ENCODE data around the gene NFX1. TPM values are rescaled to one million over a fixed set of nuclear protein-coding genes. Genes with fewer than 3 reads are reported as not detected.
A peak's percentile ranks its signal among the peaks of the same experiment; 100 is the strongest.

NFX1 gene
- total and polyA plus RNA-seq, 8 donors = 11.3 to 46.9 (median 25.5) TPM

DNA sequence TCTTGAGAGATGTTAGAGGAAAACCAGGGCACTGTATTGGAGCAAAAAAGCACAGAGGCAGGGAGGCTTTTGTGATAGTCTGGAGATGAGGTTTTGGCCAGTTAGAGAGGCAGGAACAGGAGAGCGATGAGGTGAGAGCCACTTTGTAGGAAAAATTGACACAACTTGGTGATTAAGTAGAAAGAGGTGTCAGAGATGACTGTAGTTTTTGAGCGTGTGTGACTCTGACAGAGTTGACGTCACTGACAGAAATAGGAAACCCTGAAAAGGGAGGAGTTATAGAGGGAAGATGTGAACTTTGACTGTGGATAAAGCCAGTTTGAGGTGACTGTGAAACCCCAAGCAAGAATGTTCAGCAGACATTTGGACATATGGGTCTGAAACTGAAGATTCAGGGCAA, 15.7 kb downstream of the NFX1 start:
- Histone ChIP-seq H3K4me3 (no peak overlapping the region), H3K27ac (no peak overlapping the region), H3K9me3 (no peaks in the 10 kb centered on the region), H3K27me3 (no peaks in the 10 kb centered on the region), H3K36me3 (peaks cover 78 to 100% (median 100%) of the 10 kb centered on the region in 4 donors), H3K4me1 (peaks cover 0 to 30% (median 12%) of the 10 kb centered on the region in 4 donors)
- TF ChIP-seq EP300 (IDR thresholded peaks at IDR 0.05) (no peak), POLR2AphosphoS5 (IDR thresholded peaks at IDR 0.05) (no peak), POLR2A (IDR thresholded peaks at IDR 0.05) (no peak)
- TF ChIP-seq, protein P1, sequence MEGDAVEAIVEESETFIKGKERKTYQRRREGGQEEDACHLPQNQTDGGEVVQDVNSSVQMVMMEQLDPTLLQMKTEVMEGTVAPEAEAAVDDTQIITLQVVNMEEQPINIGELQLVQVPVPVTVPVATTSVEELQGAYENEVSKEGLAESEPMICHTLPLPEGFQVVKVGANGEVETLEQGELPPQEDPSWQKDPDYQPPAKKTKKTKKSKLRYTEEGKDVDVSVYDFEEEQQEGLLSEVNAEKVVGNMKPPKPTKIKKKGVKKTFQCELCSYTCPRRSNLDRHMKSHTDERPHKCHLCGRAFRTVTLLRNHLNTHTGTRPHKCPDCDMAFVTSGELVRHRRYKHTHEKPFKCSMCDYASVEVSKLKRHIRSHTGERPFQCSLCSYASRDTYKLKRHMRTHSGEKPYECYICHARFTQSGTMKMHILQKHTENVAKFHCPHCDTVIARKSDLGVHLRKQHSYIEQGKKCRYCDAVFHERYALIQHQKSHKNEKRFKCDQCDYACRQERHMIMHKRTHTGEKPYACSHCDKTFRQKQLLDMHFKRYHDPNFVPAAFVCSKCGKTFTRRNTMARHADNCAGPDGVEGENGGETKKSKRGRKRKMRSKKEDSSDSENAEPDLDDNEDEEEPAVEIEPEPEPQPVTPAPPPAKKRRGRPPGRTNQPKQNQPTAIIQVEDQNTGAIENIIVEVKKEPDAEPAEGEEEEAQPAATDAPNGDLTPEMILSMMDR (IDR thresholded peaks at IDR 0.05) = no peak
- intact Hi-C loops (cut with DNase I; ENCODE audit: low total_unique reads) = no loop called here
- DNase-seq = no peak
- 88 to 92% (median 90%) methylated on average over 3 of the region's 3 CpGs for WGBS, 5 donors

DNA sequence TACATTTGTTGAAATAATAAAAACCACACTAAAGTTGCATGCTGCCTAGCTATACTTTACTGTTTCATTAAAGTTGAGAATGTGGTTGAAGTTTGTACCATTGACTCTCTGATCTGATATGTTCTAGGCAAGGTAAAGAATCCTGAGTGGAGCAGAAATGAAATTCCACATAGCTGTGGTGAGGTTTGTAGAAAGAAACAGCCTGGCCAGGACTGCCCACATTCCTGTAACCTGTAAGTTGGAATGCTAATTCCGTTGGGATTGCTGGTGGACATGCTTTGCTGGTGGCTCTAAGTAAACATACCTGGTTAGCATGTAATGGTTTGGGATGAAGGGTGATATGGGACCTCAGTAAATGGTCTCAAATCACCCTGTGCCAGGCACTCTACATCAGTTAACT, 16.8 kb downstream of the NFX1 start:
- DNase-seq = no peak
- Histone ChIP-seq H3K27ac (no peak overlapping the region), H3K36me3 (peaks cover 80 to 100% (median 100%) of the 10 kb centered on the region in 4 donors), H3K4me1 (peaks cover 0 to 34% (median 14%) of the 10 kb centered on the region in 4 donors), H3K9me3 (no peaks in the 10 kb centered on the region), H3K4me3 (no peak overlapping the region), H3K27me3 (no peaks in the 10 kb centered on the region)
- 65 to 80% (median 76%) methylated on average over 1 of the region's 1 CpG for WGBS, 5 donors
- intact Hi-C loops (cut with DNase I; ENCODE audit: low total_unique reads) = no loop called here
- TF ChIP-seq, protein P1 (IDR thresholded peaks at IDR 0.05) = no peak
- TF ChIP-seq EP300 (IDR thresholded peaks at IDR 0.05) (no peak), POLR2A (IDR thresholded peaks at IDR 0.05) (no peak), POLR2AphosphoS5 (IDR thresholded peaks at IDR 0.05) (no peak)

DNA sequence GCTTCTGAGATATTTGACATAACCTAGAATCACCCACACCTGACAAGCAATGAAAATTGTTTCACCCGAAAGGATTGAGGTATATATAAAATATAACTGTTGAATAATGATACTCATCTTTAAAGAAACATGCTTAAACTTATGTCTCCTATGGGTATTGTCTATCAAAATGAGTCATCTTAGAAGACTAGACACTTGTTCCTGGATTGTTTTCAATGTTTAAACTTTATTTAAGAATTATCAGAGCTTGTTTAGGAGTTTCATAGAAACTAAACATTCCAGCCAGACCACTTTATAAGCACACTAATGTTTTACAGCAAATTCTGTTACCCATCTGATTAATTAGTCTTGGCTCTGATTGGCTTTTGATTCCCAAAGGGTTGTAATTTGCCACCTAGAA, 19.6 kb downstream of the NFX1 start:
- Histone ChIP-seq H3K27me3 (no peaks in the 10 kb centered on the region), H3K9me3 (no peaks in the 10 kb centered on the region), H3K4me1 (peaks cover 0 to 28% (median 14%) of the 10 kb centered on the region in 4 donors), H3K4me3 (no peak overlapping the region), H3K36me3 (peaks cover 78 to 100% (median 100%) of the 10 kb centered on the region in 4 donors), H3K27ac (peak overlapping the region in 1 of 5 donors; percentile 20)
- DNase-seq = no peak
- intact Hi-C loops (cut with DNase I; ENCODE audit: low total_unique reads) = no loop called here
- WGBS, 5 donors = 77 to 90% (median 83%) methylated on average over 1 of the region's 1 CpG
- TF ChIP-seq POLR2AphosphoS5 (IDR thresholded peaks at IDR 0.05) (no peak), EP300 (IDR thresholded peaks at IDR 0.05) (no peak), POLR2A (IDR thresholded peaks at IDR 0.05) (no peak)
- TF ChIP-seq, protein P1 (IDR thresholded peaks at IDR 0.05) = no peak

DNA sequence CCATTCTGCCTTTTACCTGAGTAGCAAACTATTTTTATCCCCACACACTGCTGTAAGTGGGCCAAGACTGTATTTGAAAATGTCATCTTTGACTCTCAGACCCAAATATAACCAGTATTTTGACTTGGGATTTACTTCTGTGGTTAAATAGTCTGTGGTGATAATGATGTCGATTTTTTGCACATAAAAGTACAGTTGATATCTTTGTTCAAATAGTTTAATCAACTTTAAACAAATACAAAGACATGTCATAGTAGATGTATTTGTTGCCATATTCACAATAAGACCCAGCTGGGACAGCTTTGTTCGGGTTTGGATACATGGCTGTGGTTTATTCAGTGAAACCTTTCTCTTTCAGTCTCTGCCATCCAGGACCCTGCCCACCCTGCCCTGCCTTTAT, 20.4 kb downstream of the NFX1 start:
- intact Hi-C loops (cut with DNase I; ENCODE audit: low total_unique reads) = no loop called here
- Histone ChIP-seq H3K9me3 (no peaks in the 10 kb centered on the region), H3K4me3 (no peak overlapping the region), H3K4me1 (peaks cover 0 to 28% (median 14%) of the 10 kb centered on the region in 4 donors), H3K27me3 (no peaks in the 10 kb centered on the region), H3K36me3 (peaks cover 82 to 100% (median 100%) of the 10 kb centered on the region in 4 donors), H3K27ac (peak overlapping the region in 1 of 5 donors; percentile 20)
- TF ChIP-seq POLR2AphosphoS5 (IDR thresholded peaks at IDR 0.05) (no peak), EP300 (IDR thresholded peaks at IDR 0.05) (no peak), POLR2A (IDR thresholded peaks at IDR 0.05) (no peak)
- TF ChIP-seq, protein P1 (IDR thresholded peaks at IDR 0.05) = no peak
- no peak for DNase-seq
- 26 to 67% (median 34%) methylated on average over 2 of the region's 2 CpGs for WGBS, 5 donors

Measured in stomach (tissue), 9 donors.